T-helper 1 cell (primary cell): Measurements from ENCODE around the gene HDAC4.

ENCODE experiments used
- DNase-seq, 5 donors: peaks; one replicate each; pipeline ENCODE4 v3.0.0-alpha.2; 2012 to 2020

HDAC4 gene

GRCh38 chr2:239368906-239369552 lies 31.8 kb downstream of the HDAC4 start:
- DNase-seq = no peak

- DNase-seq = no peak
Measured at GRCh38 chr2:239368321-239368720, 32.5 kb downstream of the HDAC4 start.

GRCh38 chr2:239366740-239367139 lies 34.1 kb downstream of the HDAC4 start:
- DNase-seq = no peak

GRCh38 chr2:239365782-239366435 lies 34.9 kb downstream of the HDAC4 start:
- DNase-seq = no peak

GRCh38 chr2:239365071-239365781 lies 35.6 kb downstream of the HDAC4 start:
- DNase-seq = no peak

GRCh38 chr2:239363946-239364637 lies 36.7 kb downstream of the HDAC4 start:
- DNase-seq = peak in 2 of 5 donors; percentile 35 to 53

- no peak for DNase-seq
Measured at GRCh38 chr2:239362507-239362906, 38.3 kb downstream of the HDAC4 start.

GRCh38 chr2:239361311-239361642 lies 39.5 kb downstream of the HDAC4 start:
- no peak for DNase-seq

GRCh38 chr2:239360421-239361310 lies 40.2 kb downstream of the HDAC4 start:
- DNase-seq = no peak

- no peak for DNase-seq
Measured at GRCh38 chr2:239360008-239360407, 40.8 kb downstream of the HDAC4 start.

- DNase-seq = no peak
Measured at GRCh38 chr2:239359196-239359912, 41.5 kb downstream of the HDAC4 start.

GRCh38 chr2:239358062-239358754 lies 42.6 kb downstream of the HDAC4 start:
- no peak for DNase-seq

- DNase-seq = no peak
Measured at GRCh38 chr2:239355724-239356123, 45.1 kb downstream of the HDAC4 start.

- no peak for DNase-seq
Measured at GRCh38 chr2:239355139-239355538, 45.7 kb downstream of the HDAC4 start.

GRCh38 chr2:239354791-239355136 lies 46.1 kb downstream of the HDAC4 start:
- DNase-seq = no peak

- DNase-seq = no peak
Measured at GRCh38 chr2:239354132-239354790, 46.6 kb downstream of the HDAC4 start.

- DNase-seq = no peak
Measured at GRCh38 chr2:239353692-239354091, 47.1 kb downstream of the HDAC4 start.

GRCh38 chr2:239351687-239352086 lies 49.1 kb downstream of the HDAC4 start:
- no peak for DNase-seq

GRCh38 chr2:239349453-239350135 lies 51.2 kb downstream of the HDAC4 start:
- DNase-seq = no peak
